Measurements from ENCODE around the gene SEMA5A. TPM values are rescaled to one million over a fixed set of nuclear protein-coding genes. Genes with fewer than 3 reads are reported as not detected.

Gene SEMA5A
- total and polyA plus RNA-seq, 7 donors, result 0.24 to 3.9 (median 0.66) TPM

DNA sequence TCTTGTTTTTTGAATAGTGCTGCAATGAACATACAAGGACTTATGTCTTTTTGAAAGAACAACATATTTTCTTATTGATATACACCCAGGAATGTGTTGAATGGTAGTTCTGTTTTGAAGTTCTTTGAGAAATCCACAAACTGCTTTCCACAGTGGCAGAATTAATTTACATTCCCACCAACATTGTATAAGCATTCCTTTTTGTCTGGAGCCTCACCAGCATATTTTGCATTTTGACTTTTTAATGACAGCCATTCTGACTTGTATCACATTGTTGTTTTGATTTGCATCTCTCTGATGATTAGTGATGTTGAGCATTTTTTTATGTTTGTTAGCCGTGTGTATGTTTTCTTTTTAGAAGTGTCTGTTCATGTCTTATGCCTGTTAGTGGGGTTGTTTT, 524.9 kb downstream of the SEMA5A start:
- H3K27ac ChIP-seq, result no peak overlapping the region
- ATAC-seq (no peak), DNase-seq (no peak)
- H3K27me3 ChIP-seq (ENCODE audit: insufficient read depth in 3 of 3, low read length in 2 of 3), result no peaks in the 10 kb centered on the region
- peaks cover 25% of the 10 kb centered on the region for H3K9me3 ChIP-seq
- 80 to 82% (median 81%) methylated on average over 1 of the region's 1 CpG for WGBS, 3 donors
- H3K4me1 ChIP-seq, result no peaks in the 10 kb centered on the region
- no peaks in the 10 kb centered on the region for H3K36me3 ChIP-seq (ENCODE audit: insufficient read depth in 1 of 2, low read depth in 1 of 2)
- TF ChIP-seq, protein P1, sequence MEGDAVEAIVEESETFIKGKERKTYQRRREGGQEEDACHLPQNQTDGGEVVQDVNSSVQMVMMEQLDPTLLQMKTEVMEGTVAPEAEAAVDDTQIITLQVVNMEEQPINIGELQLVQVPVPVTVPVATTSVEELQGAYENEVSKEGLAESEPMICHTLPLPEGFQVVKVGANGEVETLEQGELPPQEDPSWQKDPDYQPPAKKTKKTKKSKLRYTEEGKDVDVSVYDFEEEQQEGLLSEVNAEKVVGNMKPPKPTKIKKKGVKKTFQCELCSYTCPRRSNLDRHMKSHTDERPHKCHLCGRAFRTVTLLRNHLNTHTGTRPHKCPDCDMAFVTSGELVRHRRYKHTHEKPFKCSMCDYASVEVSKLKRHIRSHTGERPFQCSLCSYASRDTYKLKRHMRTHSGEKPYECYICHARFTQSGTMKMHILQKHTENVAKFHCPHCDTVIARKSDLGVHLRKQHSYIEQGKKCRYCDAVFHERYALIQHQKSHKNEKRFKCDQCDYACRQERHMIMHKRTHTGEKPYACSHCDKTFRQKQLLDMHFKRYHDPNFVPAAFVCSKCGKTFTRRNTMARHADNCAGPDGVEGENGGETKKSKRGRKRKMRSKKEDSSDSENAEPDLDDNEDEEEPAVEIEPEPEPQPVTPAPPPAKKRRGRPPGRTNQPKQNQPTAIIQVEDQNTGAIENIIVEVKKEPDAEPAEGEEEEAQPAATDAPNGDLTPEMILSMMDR (IDR thresholded peaks at IDR 0.05), result no peak
- no peak overlapping the region for H3K4me3 ChIP-seq
- intact Hi-C loops (cut with DNase I), result no loop called here

DNA sequence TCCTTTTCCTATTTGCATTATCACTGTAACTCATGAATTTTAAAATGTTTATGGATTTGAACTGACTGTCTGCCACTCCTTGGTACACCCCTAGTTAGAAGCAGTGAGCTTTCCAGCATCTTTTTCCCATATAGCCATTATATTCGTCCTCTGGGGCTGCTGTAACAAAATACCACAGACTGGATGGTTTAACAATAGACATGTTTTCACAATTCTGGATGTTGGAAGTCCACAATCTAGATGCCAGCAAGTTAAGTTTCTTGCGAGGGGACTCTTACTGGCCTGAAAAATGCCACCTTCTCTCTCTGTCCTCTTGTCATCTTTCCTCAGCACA, 530.0 kb downstream of the SEMA5A start:
- H3K9me3 ChIP-seq, result no peaks in the 10 kb centered on the region
- H3K36me3 ChIP-seq (ENCODE audit: insufficient read depth in 1 of 2, low read depth in 1 of 2), result no peaks in the 10 kb centered on the region
- no peak overlapping the region for H3K27ac ChIP-seq
- no peaks in the 10 kb centered on the region for H3K4me1 ChIP-seq
- H3K4me3 ChIP-seq, result no peak overlapping the region
- H3K27me3 ChIP-seq (ENCODE audit: insufficient read depth in 3 of 3, low read length in 2 of 3), result no peaks in the 10 kb centered on the region
- no peak for DNase-seq
- TF ChIP-seq, protein P1 (IDR thresholded peaks at IDR 0.05), result no peak
- WGBS, 3 donors, result 19 to 23% (median 22%) methylated on average over 2 of the region's 2 CpGs
- intact Hi-C loops (cut with DNase I), result no loop called here
- ATAC-seq, result no peak

DNA sequence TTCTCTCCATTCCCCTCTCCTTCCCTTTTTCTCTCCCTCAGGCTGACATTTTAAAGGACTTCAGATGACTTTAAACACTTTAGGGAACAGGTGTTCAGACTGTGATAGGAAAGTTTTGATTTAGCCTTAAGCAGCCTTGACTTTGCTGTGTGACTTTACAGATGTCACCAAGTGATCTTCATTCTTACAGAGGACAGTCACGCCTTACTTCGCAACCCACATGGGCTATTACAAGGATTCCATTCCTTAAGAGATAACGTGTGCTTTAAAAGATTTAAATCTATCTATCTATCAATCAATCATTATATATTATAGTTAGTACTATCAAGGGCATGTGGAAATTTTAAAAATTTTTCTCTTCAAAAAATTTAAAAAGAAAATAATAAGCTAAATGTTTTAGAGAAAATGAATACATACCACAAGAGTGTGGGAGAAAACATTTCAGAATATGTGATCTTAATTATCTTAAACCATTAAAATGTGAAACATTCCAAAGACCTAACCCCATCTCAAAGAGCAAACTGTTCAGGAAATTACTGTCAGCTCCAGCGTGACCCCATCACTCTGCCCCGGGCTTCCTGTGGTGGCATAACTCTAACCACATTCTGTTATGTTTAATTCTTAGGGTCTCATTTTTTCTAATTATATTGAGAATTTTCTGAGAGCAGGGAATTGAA, 530.5 kb downstream of the SEMA5A start:
- intact Hi-C loops (cut with DNase I), result no loop called here
- Histone ChIP-seq H3K27me3 (ENCODE audit: insufficient read depth in 3 of 3, low read length in 2 of 3) (no peaks in the 10 kb centered on the region), H3K4me1 (no peaks in the 10 kb centered on the region), H3K36me3 (ENCODE audit: insufficient read depth in 1 of 2, low read depth in 1 of 2) (no peaks in the 10 kb centered on the region), H3K9me3 (no peaks in the 10 kb centered on the region), H3K4me3 (no peak overlapping the region), H3K27ac (no peak overlapping the region)
- 52 to 61% (median 56%) methylated on average over 5 of the region's 5 CpGs for WGBS, 3 donors
- DNase-seq (no peak), ATAC-seq (no peak)
- TF ChIP-seq, protein P1 (IDR thresholded peaks at IDR 0.05), result no peak

DNA sequence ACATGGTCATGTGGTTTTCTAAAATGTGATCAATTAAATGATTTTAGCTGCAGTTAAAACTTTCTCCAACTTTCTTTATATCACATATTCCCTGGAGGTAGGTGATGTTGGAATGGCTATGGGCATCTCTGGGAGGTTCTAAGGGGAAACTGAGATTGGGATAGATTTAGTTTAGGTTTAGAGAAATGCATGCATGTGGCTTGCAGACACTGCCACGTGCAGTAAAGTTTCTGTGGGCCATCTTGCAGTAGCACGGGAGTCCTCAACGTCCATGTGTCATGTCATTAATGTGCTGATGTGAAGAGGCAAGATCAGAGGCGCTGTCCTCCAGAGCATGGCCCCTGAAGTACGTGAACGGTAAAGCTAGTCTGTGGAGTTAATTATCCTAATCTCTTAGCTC, 532.7 kb downstream of the SEMA5A start:
- no peaks in the 10 kb centered on the region for H3K36me3 ChIP-seq (ENCODE audit: insufficient read depth in 1 of 2, low read depth in 1 of 2)
- WGBS, 3 donors, result 71 to 78% (median 78%) methylated on average over 6 of the region's 6 CpGs
- DNase-seq (no peak), ATAC-seq (no peak)
- intact Hi-C loops (cut with DNase I), result no loop called here
- H3K9me3 ChIP-seq, result no peaks in the 10 kb centered on the region
- H3K4me3 ChIP-seq, result no peak overlapping the region
- TF ChIP-seq, protein P1 (IDR thresholded peaks at IDR 0.05), result no peak
- no peak overlapping the region for H3K27ac ChIP-seq
- no peaks in the 10 kb centered on the region for H3K27me3 ChIP-seq (ENCODE audit: insufficient read depth in 3 of 3, low read length in 2 of 3)
- no peaks in the 10 kb centered on the region for H3K4me1 ChIP-seq
